Neuronal stem cell (in vitro differentiated cells): ENCODE measurements around the gene DLGAP4.

Experiments
- DNase-seq: peaks from one replicate; pipeline ENCODE4 v3.0.0-alpha.2; 2013; ENCODE audit warnings: low spot score
- H2AFZ ChIP-seq: one replicate; pipeline ENCODE4 v1.6.1; 2013; ENCODE audit warnings: mild to moderate bottlenecking, low read length, inconsistent platforms
- H2AK5ac ChIP-seq: 2 replicates; pipeline ENCODE4 v1.6.1; 2013; ENCODE audit warnings: low read depth, mild to moderate bottlenecking, inconsistent platforms, low read length, moderate library complexity, mixed read lengths
- H2BK120ac ChIP-seq: 2 replicates; pipeline ENCODE4 v1.6.1; 2013; ENCODE audit warnings: low read depth, mild to moderate bottlenecking, inconsistent platforms, low read length, moderate library complexity, mixed read lengths
- H2BK12ac ChIP-seq: one replicate; pipeline ENCODE4 v1.6.1; 2013; ENCODE audit warnings: low read length, inconsistent platforms
- H2BK15ac ChIP-seq: 2 replicates; pipeline ENCODE4 v1.6.1; 2013; ENCODE audit warnings: mild to moderate bottlenecking, low read length, inconsistent platforms, mixed read lengths
- H2BK5ac ChIP-seq: one replicate; pipeline ENCODE4 v1.6.1; 2013; ENCODE audit warnings: inconsistent platforms, mild to moderate bottlenecking, low read length, moderate library complexity
- H3K14ac ChIP-seq: one replicate; pipeline ENCODE4 v1.6.1; 2013; ENCODE audit warnings: low read length, inconsistent platforms
- H3K18ac ChIP-seq: 2 replicates; pipeline ENCODE4 v1.6.1; 2013; ENCODE audit warnings: low read length, inconsistent platforms
- H3K23ac ChIP-seq: 2 replicates; pipeline ENCODE4 v1.6.1; 2013; ENCODE audit warnings: low read depth, mild to moderate bottlenecking, mixed read lengths, low read length, inconsistent platforms; ENCODE audit not compliant: poor library complexity
- H3K27ac ChIP-seq: replicated peaks from 3 replicates; pipeline ENCODE4 v1.5.1; 2013; ENCODE audit warnings: low read length, inconsistent platforms
- H3K27me3 ChIP-seq, 3 experiments: 2 replicates each; pipeline ENCODE4 v1.6.1; 2013; ENCODE audit warnings: low read length in 3 of 3, mild to moderate bottlenecking in 2 of 3, inconsistent platforms in 1 of 3, low read depth in 1 of 3, mixed read lengths in 1 of 3, moderate library complexity in 1 of 3; ENCODE audit not compliant: control insufficient read depth in 3 of 3, insufficient read depth in 3 of 3
- H3K36me3 ChIP-seq, 2 donors: replicated peaks in 1 of 2; 2 replicates each; pipeline ENCODE4 v1.6.1; 2013; ENCODE audit warnings: low read length in 2 of 2; ENCODE audit not compliant: control insufficient read depth in 2 of 2, insufficient read depth in 2 of 2
- H3K4ac ChIP-seq: 2 replicates; pipeline ENCODE4 v1.6.1; 2013; ENCODE audit warnings: inconsistent platforms, mild to moderate bottlenecking, low read length, moderate library complexity
- H3K4me1 ChIP-seq, 2 donors: 1 replicate in 1 of 2; 2 replicates in 1 of 2; pipeline ENCODE4 v1.6.1; 2013; ENCODE audit warnings: low read length in 2 of 2, low read depth in 1 of 2; ENCODE audit not compliant: control insufficient read depth in 2 of 2, insufficient read depth in 1 of 2
- H3K4me2 ChIP-seq: one replicate; pipeline ENCODE4 v1.6.1; 2013; ENCODE audit warnings: mild to moderate bottlenecking, low read length, inconsistent platforms; ENCODE audit not compliant: insufficient read depth, poor library complexity, severe bottlenecking
- H3K4me3 ChIP-seq, 2 donors: 2 replicates each; pipeline ENCODE4 v1.5.1; 2013; ENCODE audit warnings: low read length in 2 of 2, mild to moderate bottlenecking in 2 of 2, inconsistent platforms in 1 of 2, moderate library complexity in 1 of 2
- H3K79me1 ChIP-seq: one replicate; pipeline ENCODE4 v1.6.1; 2013; ENCODE audit warnings: low read depth, mild to moderate bottlenecking, inconsistent platforms, low read length, moderate library complexity
- H3K9ac ChIP-seq: one replicate; pipeline ENCODE4 v1.6.1; 2013; ENCODE audit warnings: mild to moderate bottlenecking, low read depth, low read length, inconsistent platforms; ENCODE audit not compliant: poor library complexity
- H3K9me3 ChIP-seq, 2 donors: replicated peaks in 1 of 2; 2 replicates each; pipeline versions ENCODE3 to v1.6.1; 2013; ENCODE audit warnings: low read length in 2 of 2, mild to moderate bottlenecking in 2 of 2, inconsistent platforms in 1 of 2, low read depth in 1 of 2, mixed read lengths in 1 of 2, moderate library complexity in 1 of 2; ENCODE audit not compliant: control insufficient read depth in 2 of 2, insufficient read depth in 1 of 2
- H4K8ac ChIP-seq: one replicate; pipeline ENCODE4 v1.6.1; 2013; ENCODE audit warnings: low read depth, mild to moderate bottlenecking, inconsistent platforms, low read length, moderate library complexity
- H4K91ac ChIP-seq: one replicate; pipeline ENCODE4 v1.6.1; 2013; ENCODE audit warnings: low read length, low read depth, mild to moderate bottlenecking, inconsistent platforms; ENCODE audit not compliant: poor library complexity
- WGBS, 2 donors: extraction: QIAGEN DNeasy Blood & Tissue Kit; methylation state at CpG; one replicate each; pipeline ENCODE4 v1.1.7; 2013; ENCODE audit warnings: missing lambda C conversion rate in 2 of 2, mixed read lengths in 1 of 2; ENCODE audit not compliant: insufficient read length in 2 of 2, insufficient replicate concordance in 1 of 2; ENCODE audit errors: extremely low coverage in 2 of 2; 5-methylcytosine and 5-hydroxymethylcytosine counted together

Gene DLGAP4

DNA sequence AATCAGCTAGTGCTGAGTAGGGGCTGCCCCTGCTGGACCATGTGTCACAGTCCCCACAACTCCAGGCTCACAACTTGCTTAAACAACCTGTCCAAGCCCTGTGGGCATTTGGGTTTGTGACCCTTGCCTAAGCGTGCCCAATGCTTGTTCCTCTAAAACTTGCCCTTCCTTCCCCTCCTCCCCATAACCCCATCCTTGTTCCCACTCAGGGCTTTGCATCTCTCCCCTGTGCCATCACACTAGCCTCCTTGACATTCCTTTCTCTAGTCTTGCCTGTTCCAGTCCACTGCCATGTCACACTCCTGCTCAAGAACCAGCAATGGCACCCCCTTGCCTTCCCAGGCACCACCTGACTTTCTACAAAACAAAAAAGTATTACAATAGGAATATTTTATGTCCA, 2.3 kb upstream of the DLGAP4 start:
- Histone ChIP-seq H3K27me3 (peaks cover 7 to 94% (median 33%) of the 10 kb centered on the region in 3 experiments), H3K23ac (no peak overlapping the region), H2BK5ac (no peak overlapping the region), H2BK12ac (no peak overlapping the region), H2BK120ac (no peak overlapping the region), H3K9me3 (no peaks in the 10 kb centered on the region), H3K4me3 (no peak overlapping the region), H2AK5ac (no peak overlapping the region), H3K9ac (no peak overlapping the region), H3K4me1 (peaks cover 4 to 11% of the 10 kb centered on the region in 2 donors), H3K36me3 (no peaks in the 10 kb centered on the region), H3K4me2 (no peak overlapping the region), H3K14ac (no peak overlapping the region), H4K8ac (no peak overlapping the region), H2BK15ac (no peak overlapping the region), H3K27ac (no peak overlapping the region), H3K4ac (no peak overlapping the region), H4K91ac (no peak overlapping the region), H2AFZ (no peak overlapping the region), H3K79me1 (no peaks in the 10 kb centered on the region), H3K18ac (no peak overlapping the region)
- no peak for DNase-seq
- no CpG with 5 or more reads among the region's 1 CpG for WGBS, 2 donors

GRCh38 chr20:36304786-36305495, 1.2 kb upstream of the DLGAP4 start:
- Histone ChIP-seq H4K91ac (no peak overlapping the region), H2AFZ (no peak overlapping the region), H3K79me1 (no peaks in the 10 kb centered on the region), H3K4ac (no peak overlapping the region), H2BK5ac (no peak overlapping the region), H2BK12ac (no peak overlapping the region), H3K4me2 (no peak overlapping the region), H3K4me1 (peaks cover 4 to 11% of the 10 kb centered on the region in 2 donors), H3K18ac (no peak overlapping the region), H3K9me3 (no peaks in the 10 kb centered on the region), H3K27me3 (peaks cover 7 to 96% (median 34%) of the 10 kb centered on the region in 3 experiments), H2BK15ac (no peak overlapping the region), H3K27ac (no peak overlapping the region), H3K9ac (no peak overlapping the region), H2BK120ac (no peak overlapping the region), H2AK5ac (no peak overlapping the region), H3K14ac (no peak overlapping the region), H3K23ac (no peak overlapping the region), H4K8ac (no peak overlapping the region), H3K4me3 (peak overlapping the region in 1 of 2 donors; percentile 23), H3K36me3 (no peaks in the 10 kb centered on the region)
- DNase-seq = no peak
- no CpG with 5 or more reads among the region's 10 CpGs for WGBS, 2 donors

DNA sequence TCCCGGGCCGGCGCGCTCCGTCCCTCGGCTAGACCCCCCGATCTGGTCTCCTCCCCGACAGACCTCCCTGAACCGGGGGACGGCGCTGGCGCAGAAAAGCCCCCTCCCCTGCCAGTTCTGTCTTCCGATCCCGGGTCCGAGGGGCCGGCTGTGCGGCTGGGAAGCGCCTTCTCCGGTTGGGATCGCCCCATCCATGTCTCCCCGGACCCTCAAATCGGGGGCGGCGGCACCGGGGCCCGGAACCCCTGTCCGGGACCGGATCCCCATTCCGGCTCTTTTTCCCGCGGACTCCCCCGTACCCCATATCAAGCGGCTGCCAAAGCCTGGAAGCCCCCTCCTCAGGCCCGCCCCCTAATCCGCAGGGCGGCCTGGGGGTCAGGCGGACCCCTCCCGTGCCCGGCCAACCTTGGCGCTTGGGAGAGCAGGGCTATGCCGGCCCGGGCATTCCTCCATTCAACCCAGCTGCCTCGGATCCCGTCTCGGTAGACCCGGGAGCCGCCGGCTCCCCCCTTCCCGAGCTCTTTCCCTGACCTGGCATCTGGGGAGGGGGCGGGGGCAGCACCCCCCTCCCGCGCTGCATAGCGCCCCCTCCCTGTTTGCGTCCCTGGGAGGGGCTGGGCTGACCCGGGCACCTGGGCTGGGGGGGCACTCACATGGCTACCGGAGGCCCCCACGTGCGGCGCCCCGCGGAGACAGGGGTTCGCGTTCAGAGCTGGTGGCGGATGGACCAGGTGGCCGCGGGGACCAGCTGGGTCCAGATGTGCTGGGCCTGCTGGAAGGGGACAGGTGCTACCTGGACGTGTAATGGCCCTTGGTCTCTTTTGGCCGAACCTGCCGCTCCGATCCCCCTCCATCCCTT, 643 bp downstream of the DLGAP4 start:
- H3K23ac ChIP-seq = peak overlapping the region; percentile 86
- no peak overlapping the region for H4K8ac ChIP-seq
- no peak overlapping the region for H2BK5ac ChIP-seq
- H3K4me1 ChIP-seq = peaks cover 4 to 11% of the 10 kb centered on the region in 2 donors
- H3K14ac ChIP-seq = peak overlapping the region; percentile 84
- no peaks in the 10 kb centered on the region for H3K79me1 ChIP-seq
- H3K27me3 ChIP-seq = peaks cover 7 to 96% (median 34%) of the 10 kb centered on the region in 3 experiments
- H3K4ac ChIP-seq = no peak overlapping the region
- no CpG with 5 or more reads among the region's 70 CpGs for WGBS, 2 donors
- H3K36me3 ChIP-seq = no peaks in the 10 kb centered on the region
- peak overlapping the region; percentile 73 for H3K18ac ChIP-seq
- H2BK15ac ChIP-seq = peak overlapping the region; percentile 68
- H3K4me3 ChIP-seq = peak overlapping the region; percentile 40 to 89
- H3K9ac ChIP-seq = peak overlapping the region; percentile 65
- no peak overlapping the region for H4K91ac ChIP-seq
- H3K9me3 ChIP-seq = no peaks in the 10 kb centered on the region
- peak overlapping the region; percentile 90 for H2AFZ ChIP-seq
- peak overlapping the region; percentile 97 for H3K4me2 ChIP-seq
- no peak for DNase-seq
- no peak overlapping the region for H2BK120ac ChIP-seq
- no peak overlapping the region for H2BK12ac ChIP-seq
- H3K27ac ChIP-seq = no peak overlapping the region
- peak overlapping the region; percentile 60 for H2AK5ac ChIP-seq
